Right lobe of liver (tissue), 6 donors: Measurements from ENCODE around the gene PPT1. TPM values are rescaled to one million over a fixed set of nuclear protein-coding genes. Genes with fewer than 3 reads are reported as not detected.
A peak's percentile ranks its signal among the peaks of the same experiment; 100 is the strongest.

Experiments used
- ATAC-seq, 4 donors: fragments of 200-7000 bp; cut with Tn5 transposase; one replicate each; pipeline ENCODE4 v1.9.1; 2020; ENCODE audit warnings: mild to moderate bottlenecking in 4 of 4, moderate library complexity in 4 of 4
- DNase-seq, 3 donors: peaks; one replicate each; pipeline ENCODE4 v3.0.0-alpha.2; 2020
- H3K27ac ChIP-seq, 3 donors: fragments of 200-600 bp; one replicate each; pipeline ENCODE4 v1.8.0; 2022
- H3K27me3 ChIP-seq, 2 donors: fragments of 200-600 bp; one replicate each; pipeline ENCODE4 v1.8.0; 2022
- H3K36me3 ChIP-seq, 4 donors: fragments of 200-600 bp; sonication (generic) in 1 of 4; one replicate each; pipeline versions ENCODE4 v1.5.1 to v1.8.0; 2017 to 2022; ENCODE audit warnings: control low read depth in 1 of 4
- H3K4me1 ChIP-seq, 4 donors: fragments of 200-600 bp; sonication (generic) in 1 of 4; one replicate each; pipeline versions ENCODE4 v1.5.1 to v1.8.0; 2017 to 2022; ENCODE audit warnings: control low read depth in 1 of 4
- H3K4me3 ChIP-seq, 3 donors: fragments of 200-600 bp; one replicate each; pipeline ENCODE4 v1.8.0; 2022
- H3K9me3 ChIP-seq, 4 donors: fragments of 200-600 bp; sonication (generic) in 1 of 4; one replicate each; pipeline versions ENCODE4 v1.5.1 to v1.8.0; 2017 to 2022; ENCODE audit warnings: control low read depth in 1 of 4
- POLR2A ChIP-seq: fragments of 450-650 bp; IDR thresholded peaks from one replicate; pipeline ENCODE4 v1.6.1; 2017; ENCODE audit warnings: antibody characterized with exemption, mild to moderate bottlenecking
- WGBS: methylation state at CpG from one replicate; pipeline ENCODE4 v1.1.6; 2018; ENCODE audit warnings: low coverage, low lambda C conversion rate; ENCODE audit not compliant: insufficient coverage; ENCODE audit errors: missing lambda C conversion rate; 5-methylcytosine and 5-hydroxymethylcytosine counted together
- intact Hi-C, 2 donors: fragments of 100-400 bp; cut with DNase I; formaldehyde crosslinking; loops; one replicate each; pipeline versions ENCODE4 v1.11.2 to v1.14.1; 2022
- total RNA-seq, 6 experiments: library from RNA; depleted of rRNA in 2 of 6; stranded (reverse); fragments of >200 nt in 2 of 6; fragmentation: NEBNext Ultra II Directional in 3 of 6; extraction: Animal tissue kit (Norgen Biotek cat#: 25700) in 3 of 6; gene quantifications; one replicate each; pipeline versions ENCODE4 v1.1.0 to v1.2.4, GENCODE V29; 2016 to 2023
- TF ChIP-seq, protein P1 (sequence below), 4 donors: fragments of 200-600 bp in 3 of 4; fragments of 450-650 bp in 1 of 4; IDR thresholded peaks; one replicate each; pipeline versions ENCODE4 v1.5.1 to v1.8.0; 2016 to 2022; ENCODE audit warnings: antibody characterized with exemption in 4 of 4, mild to moderate bottlenecking in 2 of 4
- donor health status: DM: no; HTN: yes; CAD: no.
- donor health status: DM: no; HTN: no; CAD: no.
- donor health status: DM: no; HTN: no; CAD: no.
- donor health status: DM: no; HTN: yes; CAD: no.
- donor health status: DM: no; HTN: yes; CAD: no.

The PPT1 gene
- total RNA-seq, 6 experiments from 2014 or later, result 16.5 to 47.8 (median 33.1) TPM

- Histone ChIP-seq H3K27me3 (no peaks in the 10 kb centered on the region), H3K4me3 (no peak overlapping the region), H3K9me3 (no peaks in the 10 kb centered on the region), H3K36me3 (peaks cover 0 to 10% (median under 1%) of the 10 kb centered on the region in 4 donors), H3K27ac (no peak overlapping the region), H3K4me1 (no peaks in the 10 kb centered on the region)
- peak in 1 of 4 donors; percentile 9 for ATAC-seq
- no peak for DNase-seq
- TF ChIP-seq, protein P1, sequence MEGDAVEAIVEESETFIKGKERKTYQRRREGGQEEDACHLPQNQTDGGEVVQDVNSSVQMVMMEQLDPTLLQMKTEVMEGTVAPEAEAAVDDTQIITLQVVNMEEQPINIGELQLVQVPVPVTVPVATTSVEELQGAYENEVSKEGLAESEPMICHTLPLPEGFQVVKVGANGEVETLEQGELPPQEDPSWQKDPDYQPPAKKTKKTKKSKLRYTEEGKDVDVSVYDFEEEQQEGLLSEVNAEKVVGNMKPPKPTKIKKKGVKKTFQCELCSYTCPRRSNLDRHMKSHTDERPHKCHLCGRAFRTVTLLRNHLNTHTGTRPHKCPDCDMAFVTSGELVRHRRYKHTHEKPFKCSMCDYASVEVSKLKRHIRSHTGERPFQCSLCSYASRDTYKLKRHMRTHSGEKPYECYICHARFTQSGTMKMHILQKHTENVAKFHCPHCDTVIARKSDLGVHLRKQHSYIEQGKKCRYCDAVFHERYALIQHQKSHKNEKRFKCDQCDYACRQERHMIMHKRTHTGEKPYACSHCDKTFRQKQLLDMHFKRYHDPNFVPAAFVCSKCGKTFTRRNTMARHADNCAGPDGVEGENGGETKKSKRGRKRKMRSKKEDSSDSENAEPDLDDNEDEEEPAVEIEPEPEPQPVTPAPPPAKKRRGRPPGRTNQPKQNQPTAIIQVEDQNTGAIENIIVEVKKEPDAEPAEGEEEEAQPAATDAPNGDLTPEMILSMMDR (IDR thresholded peaks at IDR 0.05), result no peak
- WGBS, result 48% methylated on average over 5 of the region's 7 CpGs
- intact Hi-C loops, result no loop called here
Observed at GRCh38 chr1:40081871-40082270, 15.2 kb downstream of the PPT1 start.

DNA sequence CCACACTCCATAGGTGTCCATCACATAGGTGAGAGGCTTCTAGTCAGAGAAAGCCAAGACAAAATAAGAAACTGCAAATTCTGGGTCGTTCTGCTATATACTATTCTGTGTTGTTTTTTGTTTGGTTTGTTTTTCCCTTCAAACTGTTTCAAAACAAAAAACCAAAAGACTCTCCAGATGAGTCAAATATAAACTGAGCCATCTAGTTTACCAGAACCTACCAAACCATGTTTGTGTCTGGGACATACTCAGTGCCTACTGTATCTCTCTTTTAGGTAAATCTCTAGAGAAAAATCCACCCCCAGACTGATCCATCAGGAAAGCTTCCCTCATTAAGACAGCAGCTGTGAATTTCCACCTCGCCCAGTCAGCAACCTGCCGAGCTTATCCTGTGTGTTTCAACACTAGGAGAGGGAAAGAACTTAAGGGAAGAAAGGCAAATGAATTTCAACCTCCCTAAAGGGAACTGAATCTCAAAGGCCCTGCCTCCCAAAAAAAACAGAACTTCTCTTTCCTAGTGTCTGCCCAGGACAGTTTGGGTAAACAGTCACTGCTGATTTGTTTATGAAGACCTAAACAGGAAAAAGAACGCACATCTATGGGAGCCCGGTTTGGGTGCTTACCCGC is 17.2 kb downstream of the PPT1 start:
- peaks cover 0 to 12% (median under 1%) of the 10 kb centered on the region in 4 donors for H3K36me3 ChIP-seq
- intact Hi-C loops, result no loop called here
- TF ChIP-seq, protein P1 (IDR thresholded peaks at IDR 0.05), result no peak
- no peak for TF ChIP-seq POLR2A

DNA sequence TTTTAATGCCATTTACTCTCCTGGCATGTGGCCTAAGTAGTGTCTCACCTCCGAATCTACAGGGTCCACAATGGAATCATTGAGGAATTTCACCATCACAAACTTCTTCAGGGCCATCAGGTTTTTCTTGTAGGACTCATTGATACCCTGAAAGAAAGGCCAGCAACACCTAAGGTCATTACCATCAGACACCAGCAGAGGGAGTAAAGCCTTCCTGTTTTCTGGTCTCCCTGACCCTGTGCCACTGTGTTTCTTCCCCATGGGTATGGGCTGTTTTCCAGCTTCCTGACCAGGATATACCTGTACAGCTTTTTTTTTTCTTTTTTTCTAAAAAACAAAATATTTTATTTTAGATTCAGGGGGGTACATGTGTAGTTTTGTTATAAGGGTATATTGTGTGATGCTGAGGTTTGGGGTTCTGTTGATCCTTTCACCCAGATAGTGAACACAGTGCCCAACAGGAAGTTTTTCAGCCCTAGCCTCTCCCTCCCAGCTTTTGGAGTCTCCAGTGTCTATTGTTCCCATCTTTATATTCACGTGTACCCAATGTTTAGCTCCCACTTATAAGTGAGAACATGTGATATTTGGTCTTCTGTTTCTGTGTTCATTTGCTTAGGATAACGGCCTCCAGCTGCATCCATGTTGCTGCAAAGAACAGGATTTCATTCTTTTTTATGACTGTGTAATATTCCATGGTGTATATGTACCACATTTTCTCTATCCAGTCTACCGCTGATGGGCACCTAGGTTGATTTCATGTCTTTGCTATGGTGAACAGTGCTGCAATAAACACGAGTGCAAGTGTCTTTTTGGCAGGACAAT is 18.3 kb downstream of the PPT1 start:
- DNase-seq, result no peak
- Histone ChIP-seq H3K4me3 (no peak overlapping the region), H3K27me3 (no peaks in the 10 kb centered on the region), H3K36me3 (peaks cover 0 to 16% (median 1%) of the 10 kb centered on the region in 4 donors), H3K27ac (no peak overlapping the region), H3K4me1 (no peaks in the 10 kb centered on the region), H3K9me3 (no peaks in the 10 kb centered on the region)
- ATAC-seq, result peak; percentile 77 to 86 (median 82)
- WGBS, result 57% methylated on average over 3 of the region's 5 CpGs
- intact Hi-C loops, result no loop called here
- TF ChIP-seq, protein P1 (IDR thresholded peaks at IDR 0.05), result peak; percentile 54 to 78 (median 71)
- TF ChIP-seq POLR2A, result no peak

More for the DNA sequence above, 17.2 kb downstream of the PPT1 start:
- Histone ChIP-seq H3K9me3 (no peaks in the 10 kb centered on the region), H3K4me3 (no peak overlapping the region), H3K4me1 (no peaks in the 10 kb centered on the region), H3K27me3 (no peaks in the 10 kb centered on the region), H3K27ac (no peak overlapping the region)
- WGBS, result 61% methylated on average over 5 of the region's 6 CpGs
- ATAC-seq (peak in 2 of 4 donors; percentile 44 to 45), DNase-seq (no peak)

DNA sequence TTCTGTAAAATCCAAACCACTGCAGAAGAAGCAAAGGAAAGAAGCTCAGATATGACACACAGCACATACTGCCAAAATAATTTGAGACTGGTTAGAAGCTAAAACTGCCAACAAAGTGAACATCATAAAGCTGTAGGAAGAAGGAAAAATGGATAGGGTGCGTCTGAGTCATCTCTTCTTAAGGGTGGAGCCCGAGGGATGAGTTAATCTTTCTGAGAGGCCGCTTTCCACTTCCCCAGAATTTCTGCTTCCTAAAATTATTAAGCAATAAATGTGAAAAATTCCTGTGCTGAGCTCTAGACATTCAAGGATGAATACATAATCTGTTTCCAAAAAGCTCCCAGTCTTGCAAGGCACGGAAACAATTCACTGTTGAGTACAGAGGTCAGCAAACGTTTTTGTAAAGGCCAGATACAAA is 20.1 kb downstream of the PPT1 start:
- TF ChIP-seq POLR2A, result no peak
- TF ChIP-seq, protein P1 (IDR thresholded peaks at IDR 0.05), result no peak
- intact Hi-C loops, result no loop called here

More for the DNA sequence above, 20.1 kb downstream of the PPT1 start:
- Histone ChIP-seq H3K4me1 (no peaks in the 10 kb centered on the region), H3K36me3 (peaks cover 3 to 33% (median 13%) of the 10 kb centered on the region in 4 donors), H3K4me3 (no peak overlapping the region), H3K27ac (no peak overlapping the region), H3K9me3 (no peaks in the 10 kb centered on the region), H3K27me3 (no peaks in the 10 kb centered on the region)
- DNase-seq, result no peak
- peak in 2 of 4 donors; percentile 13 to 32 for ATAC-seq
- whole genome bisulfite sequencing, result 52% methylated on average over 5 of the region's 5 CpGs
